ENCODE results near the gene PIH1D1. TPM values are rescaled to one million over a fixed set of nuclear protein-coding genes. Genes with fewer than 3 reads are reported as not detected.
A peak's percentile ranks its signal among the peaks of the same experiment; 100 is the strongest.

The PIH1D1 gene
- total and polyA plus RNA-seq, 2 of the 13 experiments (the other 11 are each of a cell fraction or from before 2014, with no cell fraction given) = 110 to 137 TPM

DNA sequence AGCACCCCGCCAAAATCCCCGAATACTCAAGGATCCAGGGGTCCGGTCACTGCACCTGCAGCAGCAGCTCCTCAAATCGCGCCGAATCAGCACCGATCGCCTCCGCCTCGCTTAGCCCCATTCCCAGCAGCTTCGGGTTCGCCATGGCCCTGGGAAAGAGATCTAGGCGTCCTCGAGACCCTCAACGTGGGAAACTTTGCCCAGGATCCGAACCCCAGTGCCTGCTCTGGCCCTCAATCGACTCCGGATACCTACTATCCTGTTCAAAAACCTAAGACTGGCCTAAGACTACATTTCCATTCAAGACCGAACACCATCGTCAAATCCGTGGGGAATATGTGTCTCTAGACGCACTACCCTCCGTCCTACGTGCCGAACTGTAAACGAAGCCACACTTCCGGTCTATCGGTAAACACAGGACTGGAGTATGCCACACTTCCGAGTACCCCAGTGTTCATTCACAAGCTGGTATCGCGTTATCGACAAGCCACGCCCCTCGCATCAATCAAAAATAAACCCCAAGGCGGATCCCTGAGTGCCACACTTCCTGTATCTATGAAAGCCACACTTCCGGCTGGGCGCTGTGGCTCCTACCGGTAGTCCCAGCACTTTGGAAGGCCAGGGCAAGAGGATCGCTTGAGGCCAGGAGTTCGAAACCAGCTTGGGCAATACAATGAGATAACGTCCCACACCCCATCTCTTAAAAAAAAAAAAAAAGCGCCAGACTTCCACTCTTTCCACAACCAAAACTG, at the start of gene PIH1D1 (continued):
- TF ChIP-seq ZFP36L2 (CRISPR knock-in tag; IDR thresholded peaks at IDR 0.05) (no peak), MYC (CRISPR knock-in tag; IDR thresholded peaks at IDR 0.05; ENCODE audit: borderline replicate concordance) (no peak), MTF1 (CRISPR knock-in tag; IDR thresholded peaks at IDR 0.05) (0 out of 2 replicates have a peak, but pooled peaks have one; percentile 29), ZNF501 (CRISPR knock-in tag; IDR thresholded peaks at IDR 0.05) (peak; percentile 69; the same call in 1 of the 2 replicates), KMT2B (CRISPR knock-in tag; IDR thresholded peaks at IDR 0.05) (peak; percentile 78; the same call in 1 of the 2 replicates), HCFC1 (IDR thresholded peaks at IDR 0.05; ENCODE audit: low read depth, low read length) (peak; percentile 69), FOXA3 (CRISPR knock-in tag; IDR thresholded peaks at IDR 0.05) (peak; percentile 96), ZMAT3 (CRISPR knock-in tag; conservative IDR thresholded peaks at IDR 0.05) (peak; percentile 47; the same call in 1 of the 2 replicates), DNMT3B (CRISPR knock-in tag; conservative IDR thresholded peaks at IDR 0.05) (0 out of 2 replicates have a peak, but pooled peaks have one; percentile 25), GABPB1 (CRISPR knock-in tag; IDR thresholded peaks at IDR 0.05) (peak; percentile 93), KAT2B (IDR thresholded peaks at IDR 0.05; ENCODE audit: borderline replicate concordance, low read depth, low read length) (no peak), POLR2A (IDR thresholded peaks at IDR 0.05; ENCODE audit: insufficient read depth in 1 of 2, low read depth in 2 of 2, low read length in 2 of 2) (peak; percentile 83 to 93), MAZ (IDR thresholded peaks at IDR 0.05; ENCODE audit: borderline replicate concordance, low read depth, low read length) (peak; percentile 24; the same call in 1 of the 2 replicates), MAZ (CRISPR knock-in tag; IDR thresholded peaks at IDR 0.05; ENCODE audit: low read depth) (no peak), SMAD1 (CRISPR knock-in tag; IDR thresholded peaks at IDR 0.05; ENCODE audit: borderline replicate concordance, low read depth) (peak; percentile 29; the same call in 1 of the 2 replicates), HOXA5 (CRISPR knock-in tag; IDR thresholded peaks at IDR 0.05) (peak; percentile 53; the same call in 1 of the 2 replicates), ELF4 (CRISPR knock-in tag; IDR thresholded peaks at IDR 0.05; ENCODE audit: borderline replicate concordance) (peak; percentile 62; the same call in 1 of the 2 replicates), ZIK1 (CRISPR knock-in tag; IDR thresholded peaks at IDR 0.05; ENCODE audit: borderline replicate concordance, low read depth) (0 out of 2 replicates have a peak, but pooled peaks have one; percentile 20), RELA (CRISPR knock-in tag; IDR thresholded peaks at IDR 0.05) (no peak), HNF4A (CRISPR knock-in tag; IDR thresholded peaks at IDR 0.05) (no peak), HHEX (CRISPR knock-in tag; IDR thresholded peaks at IDR 0.05) (no peak), YEATS2 (CRISPR knock-in tag; IDR thresholded peaks at IDR 0.05; ENCODE audit: borderline replicate concordance) (peak; percentile 70; the same call in 1 of the 2 replicates), CREB1 (IDR thresholded peaks at IDR 0.05) (peak; percentile 57), CREB1 (CRISPR knock-in tag; IDR thresholded peaks at IDR 0.05) (peak; percentile 80), RCOR2 (CRISPR knock-in tag; IDR thresholded peaks at IDR 0.05) (peak; percentile 80), KAT8 (CRISPR knock-in tag; IDR thresholded peaks at IDR 0.05) (peak; percentile 90), ZNF563 (CRISPR knock-in tag; IDR thresholded peaks at IDR 0.05) (peak; percentile 72; the same call in 1 of the 2 replicates), ZNF670 (CRISPR knock-in tag; IDR thresholded peaks at IDR 0.05; ENCODE audit: borderline replicate concordance) (peak; percentile 86; the same call in 1 of the 2 replicates), SRY (CRISPR knock-in tag; IDR thresholded peaks at IDR 0.05) (0 out of 2 replicates have a peak, but pooled peaks have one; percentile 36), RBM39 (IDR thresholded peaks at IDR 0.05; ENCODE audit: low read depth, low read length, poor library complexity, severe bottlenecking) (no peak), KAT7 (CRISPR knock-in tag; IDR thresholded peaks at IDR 0.05; ENCODE audit: borderline replicate concordance) (peak; percentile 30; the same call in 1 of the 2 replicates), SMARCC2 (IDR thresholded peaks at IDR 0.05) (no peak), ISL2 (CRISPR knock-in tag; IDR thresholded peaks at IDR 0.05) (no peak)
- TF ChIP-seq, protein P1, sequence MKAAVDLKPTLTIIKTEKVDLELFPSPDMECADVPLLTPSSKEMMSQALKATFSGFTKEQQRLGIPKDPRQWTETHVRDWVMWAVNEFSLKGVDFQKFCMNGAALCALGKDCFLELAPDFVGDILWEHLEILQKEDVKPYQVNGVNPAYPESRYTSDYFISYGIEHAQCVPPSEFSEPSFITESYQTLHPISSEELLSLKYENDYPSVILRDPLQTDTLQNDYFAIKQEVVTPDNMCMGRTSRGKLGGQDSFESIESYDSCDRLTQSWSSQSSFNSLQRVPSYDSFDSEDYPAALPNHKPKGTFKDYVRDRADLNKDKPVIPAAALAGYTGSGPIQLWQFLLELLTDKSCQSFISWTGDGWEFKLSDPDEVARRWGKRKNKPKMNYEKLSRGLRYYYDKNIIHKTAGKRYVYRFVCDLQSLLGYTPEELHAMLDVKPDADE (CRISPR knock-in tag; IDR thresholded peaks at IDR 0.05) = no peak
